Cardiac fibroblast (primary cell): ENCODE results near the gene TMEM255B.
A peak's percentile ranks its signal among the peaks of the same experiment; 100 is the strongest.

Experiments
- DNase-seq, 2 donors: peaks; one replicate each; pipeline versions ENCODE4 v3.0.0 to v3.0.0-alpha.2; 2010; ENCODE audit warnings: low read depth in 2 of 2
- H3K4me3 ChIP-seq, 2 donors: replicated peaks in 1 of 2; 1 replicate in 1 of 2; 2 replicates in 1 of 2; pipeline ENCODE4 v1.5.1; 2011; ENCODE audit warnings: low read depth in 2 of 2, low read length in 2 of 2, mild to moderate bottlenecking in 2 of 2, moderate library complexity in 1 of 2
- CTCF ChIP-seq: IDR thresholded peaks from one replicate; pipeline ENCODE4 v1.5.1; 2011; ENCODE audit warnings: low read depth, mild to moderate bottlenecking, low read length, inconsistent platforms

The TMEM255B gene

DNA sequence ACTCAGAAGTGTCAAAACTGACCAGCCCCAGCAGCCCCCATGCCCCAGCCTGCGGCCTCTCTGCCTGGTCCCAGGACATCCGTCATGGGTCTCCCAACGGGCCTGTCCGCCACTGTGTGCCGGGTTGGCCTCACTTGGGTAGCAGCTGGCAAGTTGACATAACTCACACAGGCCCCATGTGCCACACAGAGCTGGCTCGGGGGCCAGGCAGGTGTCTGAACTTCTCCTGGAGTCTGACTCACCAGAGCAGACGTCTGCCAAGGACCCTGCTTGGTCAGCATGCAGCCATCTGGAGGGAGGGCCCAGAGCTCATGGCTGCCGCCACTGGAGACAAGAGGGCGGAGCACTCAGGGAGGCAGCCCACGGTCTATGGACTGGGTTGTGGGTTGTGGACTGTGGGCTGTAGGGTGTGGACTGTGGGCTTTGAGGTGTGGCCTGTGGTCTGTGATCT, 32.0 kb upstream of the TMEM255B start:
- peak; percentile 10 to 65 for DNase-seq
- no peak overlapping the region for H3K4me3 ChIP-seq
- TF ChIP-seq CTCF: peak; percentile 33

GRCh38 chr13:113728571-113729054, 30.4 kb upstream of the TMEM255B start:
- no peak for TF ChIP-seq CTCF
- no peak overlapping the region for H3K4me3 ChIP-seq
- no peak for DNase-seq

DNA sequence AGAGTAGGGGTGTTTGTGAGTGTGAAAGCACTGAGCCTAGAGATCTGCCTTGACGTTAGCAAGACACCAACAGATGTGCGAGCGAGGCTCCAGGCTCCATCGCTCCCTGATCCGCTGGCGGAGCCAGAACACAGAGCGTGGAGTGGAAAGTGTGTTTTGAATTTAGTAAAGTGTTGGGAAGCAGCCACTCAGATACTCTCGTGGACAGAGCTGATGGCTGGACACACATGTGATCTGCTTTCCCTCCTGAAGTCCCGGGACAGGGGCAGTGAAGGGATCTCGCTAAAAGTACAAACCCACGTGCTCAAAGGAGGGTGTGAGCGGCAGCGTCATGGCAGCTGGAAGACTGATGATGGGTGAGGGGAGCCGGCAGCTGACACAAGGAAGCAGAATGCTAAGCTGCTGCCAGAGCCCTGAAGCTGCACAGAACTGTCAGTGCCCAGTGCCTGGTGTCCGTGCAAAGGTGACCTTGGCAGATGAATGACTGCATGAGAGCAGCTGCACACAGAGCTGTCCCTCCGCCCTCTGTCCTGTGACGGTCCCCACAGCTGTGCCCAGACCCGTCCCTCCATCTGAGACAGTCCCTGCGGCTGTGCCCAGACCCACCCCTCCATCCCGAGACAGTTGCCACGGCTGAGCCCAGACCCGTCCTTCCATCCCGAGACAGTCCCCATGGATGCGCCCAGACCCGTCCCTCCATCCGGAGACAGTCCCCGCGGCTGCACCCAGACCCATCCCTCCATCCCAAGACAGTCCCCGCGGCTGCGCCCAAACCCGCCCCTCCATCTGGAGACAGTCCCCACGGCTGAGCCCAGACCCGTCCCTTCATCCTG, 29.6 kb upstream of the TMEM255B start:
- no peak for TF ChIP-seq CTCF
- no peak for DNase-seq
- no peak overlapping the region for H3K4me3 ChIP-seq

DNA sequence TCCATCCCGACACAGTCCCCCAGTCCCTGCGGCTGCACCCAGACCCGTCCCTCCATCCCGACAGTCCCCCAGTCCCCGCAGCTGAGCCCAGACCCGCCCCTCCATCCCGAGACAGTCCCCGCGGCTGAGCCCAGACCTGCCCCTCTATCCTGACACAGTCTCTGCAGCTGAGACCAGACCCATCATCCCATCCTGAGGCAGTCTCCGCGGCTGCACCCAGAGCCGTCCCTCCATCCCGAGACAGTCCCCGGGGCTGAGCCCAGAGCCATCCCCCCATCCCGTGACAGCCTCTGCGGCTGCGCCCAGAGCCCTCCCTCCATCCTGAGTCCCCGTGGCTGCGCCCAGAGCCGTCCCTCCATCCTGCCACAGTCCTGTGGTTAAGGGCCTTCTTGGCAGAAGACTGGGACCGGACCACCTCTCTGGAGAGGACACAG, 28.8 kb upstream of the TMEM255B start:
- H3K4me3 ChIP-seq: no peak overlapping the region
- TF ChIP-seq CTCF: no peak
- no peak for DNase-seq

DNA sequence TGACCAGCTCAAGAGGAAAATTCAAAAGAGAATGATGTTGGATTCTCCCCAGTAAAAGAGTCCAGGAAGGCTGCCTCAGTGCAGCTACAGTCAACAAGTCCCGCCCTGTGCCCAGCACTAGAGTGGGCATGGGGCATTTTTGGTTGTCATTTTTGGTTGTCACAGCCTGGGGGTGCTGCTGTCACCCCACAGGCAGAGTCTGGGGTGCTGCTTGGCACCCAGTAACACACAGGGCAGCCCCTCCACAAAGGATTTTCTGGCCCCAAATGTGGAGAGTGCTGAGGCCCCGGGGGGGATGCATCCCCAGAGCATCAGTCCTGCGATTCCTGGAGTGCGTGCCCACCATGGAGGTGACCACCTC, 28.2 kb upstream of the TMEM255B start:
- DNase-seq: no peak
- no peak overlapping the region for H3K4me3 ChIP-seq
- no peak for TF ChIP-seq CTCF

- no peak for TF ChIP-seq CTCF
- DNase-seq: no peak
- H3K4me3 ChIP-seq: no peak overlapping the region
Observed at GRCh38 chr13:113731192-113732175, 27.5 kb upstream of the TMEM255B start.
